Endothelial cell of umbilical vein (primary cell): ENCODE data around the gene INTS11.

Experiments
- EZH2 ChIP-seq: IDR thresholded peaks from 2 replicates; pipeline ENCODE4 v1.6.1; 2012; ENCODE audit warnings: borderline replicate concordance, low read depth, mild to moderate bottlenecking, moderate library complexity, low read length, inconsistent platforms; ENCODE audit not compliant: severe bottlenecking
- JUN ChIP-seq: IDR thresholded peaks from 2 replicates; pipeline ENCODE4 v1.6.1; 2011; ENCODE audit warnings: borderline replicate concordance, low read depth; ENCODE audit not compliant: insufficient read length, insufficient read depth
- POLR2A ChIP-seq: IDR thresholded peaks from 2 replicates; pipeline ENCODE4 v1.6.1; 2012; ENCODE audit warnings: low read depth, mild to moderate bottlenecking, control low read depth, low read length
- POLR2AphosphoS5 ChIP-seq: IDR thresholded peaks from 2 replicates; pipeline ENCODE4 v1.6.1; 2012; ENCODE audit warnings: low read depth, mild to moderate bottlenecking, control low read depth, low read length, moderate library complexity; ENCODE audit not compliant: insufficient read depth
- TF ChIP-seq, protein P1 (sequence below), 2 donors: IDR thresholded peaks; 1 replicate in 1 of 2; 2 replicates in 1 of 2; pipeline ENCODE4 v1.5.1; 2011; ENCODE audit warnings: low read length in 2 of 2, mild to moderate bottlenecking in 2 of 2, moderate library complexity in 2 of 2, control low read depth in 1 of 2, inconsistent platforms in 1 of 2, low read depth in 1 of 2; ENCODE audit not compliant: insufficient read depth in 1 of 2; ENCODE audit errors: extremely low read depth in 1 of 2

DNA sequence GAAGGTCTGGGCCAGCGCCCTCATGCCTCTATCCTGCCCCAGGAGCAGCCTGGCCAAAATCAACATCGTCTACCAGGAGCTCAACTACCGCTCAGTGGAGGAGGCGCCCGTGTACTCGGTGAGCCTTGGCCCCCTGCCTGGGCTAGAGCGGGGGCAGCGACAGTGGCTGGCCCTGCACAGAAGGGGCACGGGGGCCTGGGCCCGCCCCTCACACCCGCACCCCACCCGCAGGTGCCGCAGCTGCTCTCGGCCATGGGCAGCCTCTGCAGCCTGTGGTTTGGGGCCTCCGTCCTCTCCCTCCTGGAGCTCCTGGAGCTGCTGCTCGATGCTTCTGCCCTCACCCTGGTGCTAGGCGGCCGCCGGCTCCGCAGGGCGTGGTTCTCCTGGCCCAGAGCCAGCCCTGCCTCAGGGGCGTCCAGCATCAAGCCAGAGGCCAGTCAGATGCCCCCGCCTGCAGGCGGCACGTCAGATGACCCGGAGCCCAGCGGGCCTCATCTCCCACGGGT lies 33.4 kb downstream of the INTS11 start:
- TF ChIP-seq, protein P1, sequence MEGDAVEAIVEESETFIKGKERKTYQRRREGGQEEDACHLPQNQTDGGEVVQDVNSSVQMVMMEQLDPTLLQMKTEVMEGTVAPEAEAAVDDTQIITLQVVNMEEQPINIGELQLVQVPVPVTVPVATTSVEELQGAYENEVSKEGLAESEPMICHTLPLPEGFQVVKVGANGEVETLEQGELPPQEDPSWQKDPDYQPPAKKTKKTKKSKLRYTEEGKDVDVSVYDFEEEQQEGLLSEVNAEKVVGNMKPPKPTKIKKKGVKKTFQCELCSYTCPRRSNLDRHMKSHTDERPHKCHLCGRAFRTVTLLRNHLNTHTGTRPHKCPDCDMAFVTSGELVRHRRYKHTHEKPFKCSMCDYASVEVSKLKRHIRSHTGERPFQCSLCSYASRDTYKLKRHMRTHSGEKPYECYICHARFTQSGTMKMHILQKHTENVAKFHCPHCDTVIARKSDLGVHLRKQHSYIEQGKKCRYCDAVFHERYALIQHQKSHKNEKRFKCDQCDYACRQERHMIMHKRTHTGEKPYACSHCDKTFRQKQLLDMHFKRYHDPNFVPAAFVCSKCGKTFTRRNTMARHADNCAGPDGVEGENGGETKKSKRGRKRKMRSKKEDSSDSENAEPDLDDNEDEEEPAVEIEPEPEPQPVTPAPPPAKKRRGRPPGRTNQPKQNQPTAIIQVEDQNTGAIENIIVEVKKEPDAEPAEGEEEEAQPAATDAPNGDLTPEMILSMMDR (IDR thresholded peaks at IDR 0.05; ENCODE audit: extremely low read depth in 1 of 2, insufficient read depth in 1 of 2, low read depth in 1 of 2, low read length in 2 of 2): no peak
- TF ChIP-seq POLR2A (no peak), JUN (no peak), EZH2 (no peak), POLR2AphosphoS5 (no peak)
